ENCODE measurements around the gene RGS16.
A peak's percentile ranks its signal among the peaks of the same experiment; 100 is the strongest.
"Not testable (repeated sequence)": the region's sequence is repeated elsewhere in the genome, so short reads cannot be mapped to it uniquely, and the experiment has no call there.

The RGS16 gene

DNA sequence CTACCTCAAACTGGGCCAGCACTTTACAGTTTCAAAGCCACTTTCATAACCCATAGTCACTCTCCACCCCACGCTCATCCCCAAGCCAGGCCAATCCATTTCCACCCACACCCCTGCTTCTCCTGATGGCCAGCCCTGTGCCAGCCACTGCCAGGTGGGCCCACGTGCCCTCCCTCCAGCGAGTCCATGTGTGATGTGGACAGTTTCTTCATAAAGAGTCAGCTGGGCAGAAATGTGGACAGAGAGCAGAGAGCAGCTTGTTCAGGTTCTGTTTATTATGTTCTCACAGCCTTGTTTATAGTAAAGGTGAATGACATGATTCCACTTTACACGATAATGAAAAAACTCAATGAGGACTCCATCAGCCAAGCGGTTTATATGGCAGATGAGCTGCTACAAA is 37.4 kb upstream of the RGS16 start:
- no peak overlapping the region for H3K4me2 ChIP-seq
- H4K20me1 ChIP-seq: no peaks in the 10 kb centered on the region
- H3K27ac ChIP-seq: no peak overlapping the region
- no peak overlapping the region for H3K9ac ChIP-seq
- H3K4me3 ChIP-seq: no peak overlapping the region
- no peak for TF ChIP-seq Cebpa-rat (IDR thresholded peaks at IDR 0.05)
- no peaks in the 10 kb centered on the region for H3K9me3 ChIP-seq
- H3K4me1 ChIP-seq: peaks cover 26% of the 10 kb centered on the region
- no peaks in the 10 kb centered on the region for H3K27me3 ChIP-seq
- no peaks in the 10 kb centered on the region for H3K36me3 ChIP-seq

DNA sequence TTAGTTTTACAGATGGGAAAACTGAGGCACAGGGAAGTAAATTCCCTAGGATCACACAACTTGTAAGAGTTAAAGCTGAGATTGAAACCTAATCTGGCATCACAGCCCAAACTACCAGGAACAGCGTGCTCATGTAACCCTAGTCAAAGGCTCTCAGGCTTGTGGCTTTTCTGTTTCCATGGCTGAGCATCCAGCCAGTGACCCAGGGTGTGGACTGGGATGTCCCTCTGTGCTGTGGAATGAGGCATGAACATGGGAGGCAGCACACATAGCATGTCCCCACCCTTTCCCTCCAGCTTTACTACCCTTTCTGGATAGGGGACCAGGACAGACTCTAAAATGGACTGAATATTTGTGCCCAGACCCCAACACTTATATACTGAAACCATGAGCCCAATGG is 35.1 kb upstream of the RGS16 start:
- TF ChIP-seq Cebpa-rat (IDR thresholded peaks at IDR 0.05): no peak
- Histone ChIP-seq H3K4me2 (no peak overlapping the region), H4K20me1 (no peaks in the 10 kb centered on the region), H3K27ac (no peak overlapping the region), H3K36me3 (no peaks in the 10 kb centered on the region), H3K9ac (no peak overlapping the region), H3K4me3 (no peak overlapping the region), H3K27me3 (no peaks in the 10 kb centered on the region), H3K4me1 (peaks cover 37% of the 10 kb centered on the region), H3K9me3 (no peaks in the 10 kb centered on the region)

DNA sequence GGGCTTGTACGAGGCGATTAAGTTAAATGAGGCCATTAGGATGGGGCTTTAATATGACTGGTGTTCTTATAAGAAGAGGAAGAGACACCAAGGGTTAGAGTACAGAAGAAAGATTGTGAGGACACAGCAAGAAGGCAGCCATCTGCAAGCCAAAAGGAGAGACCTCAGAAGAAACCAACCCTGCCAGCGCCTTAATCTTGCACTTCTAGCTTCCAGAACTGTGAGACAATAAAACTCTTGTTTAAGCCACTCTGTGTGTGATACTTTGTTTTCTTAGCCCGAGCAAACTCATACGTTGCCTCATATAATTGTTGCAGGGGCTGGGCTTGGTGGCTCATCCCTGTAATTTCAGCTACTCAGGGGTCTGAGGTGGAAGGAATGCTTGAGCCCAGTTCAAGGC is 33.6 kb upstream of the RGS16 start:
- peaks cover 42% of the 10 kb centered on the region for H3K4me1 ChIP-seq
- no peaks in the 10 kb centered on the region for H3K36me3 ChIP-seq
- H3K4me3 ChIP-seq: no peak overlapping the region
- no peaks in the 10 kb centered on the region for H4K20me1 ChIP-seq
- H3K4me2 ChIP-seq: no peak overlapping the region
- H3K9me3 ChIP-seq: no peaks in the 10 kb centered on the region
- no peak overlapping the region for H3K9ac ChIP-seq
- no peak overlapping the region for H3K27ac ChIP-seq
- no peak for TF ChIP-seq Cebpa-rat (IDR thresholded peaks at IDR 0.05)
- H3K27me3 ChIP-seq: no peaks in the 10 kb centered on the region

DNA sequence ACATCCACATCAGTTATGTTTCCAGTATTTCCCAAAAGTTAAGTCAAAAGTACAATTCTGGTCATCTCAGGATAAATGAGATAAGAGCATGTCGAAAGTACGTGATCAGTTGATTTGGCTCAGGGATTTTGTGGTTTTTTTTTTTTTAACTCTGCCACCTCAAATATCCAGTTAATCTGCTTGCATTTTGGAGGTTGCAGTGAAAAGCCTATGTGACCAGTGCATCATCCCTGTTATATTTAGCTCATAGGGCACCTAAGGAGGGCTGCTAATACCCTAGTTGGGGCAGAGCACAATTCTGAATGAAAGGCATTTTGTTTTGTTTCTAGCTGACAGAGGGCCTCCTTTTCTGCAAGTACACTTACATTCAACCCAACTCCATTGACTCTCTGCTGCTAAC is 31.7 kb upstream of the RGS16 start:
- H4K20me1 ChIP-seq: no peaks in the 10 kb centered on the region
- H3K36me3 ChIP-seq: no peaks in the 10 kb centered on the region
- peak overlapping the region; percentile 77 for H3K4me2 ChIP-seq
- TF ChIP-seq Cebpa-rat (IDR thresholded peaks at IDR 0.05): no peak
- no peak overlapping the region for H3K4me3 ChIP-seq
- no peaks in the 10 kb centered on the region for H3K9me3 ChIP-seq
- H3K27me3 ChIP-seq: no peaks in the 10 kb centered on the region
- 0 out of 2 replicates have a peak overlapping the region, but pooled peaks have one; percentile 1 for H3K9ac ChIP-seq
- H3K27ac ChIP-seq: no peak overlapping the region
- peaks cover 57% of the 10 kb centered on the region for H3K4me1 ChIP-seq

DNA sequence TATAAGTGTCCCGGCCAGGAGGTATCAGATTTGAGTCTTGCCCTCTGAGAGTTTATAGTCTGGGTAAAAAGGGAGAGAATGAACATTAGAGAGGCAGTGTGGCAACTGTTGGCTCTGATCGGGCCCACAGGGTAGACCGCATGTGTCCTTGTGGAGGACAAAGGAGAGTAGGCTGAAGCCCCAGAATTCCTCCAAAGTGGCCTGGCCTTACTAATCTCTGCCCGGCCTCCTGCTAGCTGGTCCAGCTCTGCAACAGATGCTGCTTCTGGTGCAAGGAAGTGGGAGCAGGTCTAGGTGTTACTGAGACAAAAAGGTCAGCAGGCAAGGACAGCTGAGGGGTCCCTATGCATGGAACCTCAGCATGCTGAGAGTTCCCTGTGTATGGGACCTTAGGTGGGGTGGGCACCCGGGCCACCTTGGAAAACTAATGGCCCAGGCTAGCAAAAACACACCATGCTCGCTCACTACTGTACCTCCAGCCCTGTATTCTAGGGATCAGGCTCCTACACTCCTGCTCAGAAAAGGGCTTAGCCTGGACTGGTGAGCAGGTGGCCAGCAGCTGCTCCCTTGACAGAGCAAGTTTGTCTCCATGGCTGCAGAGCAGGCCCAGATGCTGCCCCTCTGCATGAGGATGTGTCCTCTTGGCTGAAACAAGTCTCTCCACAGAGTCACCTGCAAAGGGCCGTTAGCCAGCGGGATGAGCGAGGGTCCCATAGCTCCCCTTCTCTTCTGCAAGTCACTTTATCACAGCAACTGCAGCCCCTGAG is 30.3 kb upstream of the RGS16 start:
- Histone ChIP-seq H3K4me3 (no peak overlapping the region), H3K4me1 (peaks cover 70% of the 10 kb centered on the region), H3K9me3 (no peaks in the 10 kb centered on the region), H3K9ac (peak overlapping the region; percentile 65), H3K36me3 (no peaks in the 10 kb centered on the region), H3K27me3 (no peaks in the 10 kb centered on the region), H3K4me2 (peak overlapping the region; percentile 77), H4K20me1 (no peaks in the 10 kb centered on the region), H3K27ac (peak overlapping the region; percentile 78)
- TF ChIP-seq Cebpa-rat (IDR thresholded peaks at IDR 0.05): no peak

DNA sequence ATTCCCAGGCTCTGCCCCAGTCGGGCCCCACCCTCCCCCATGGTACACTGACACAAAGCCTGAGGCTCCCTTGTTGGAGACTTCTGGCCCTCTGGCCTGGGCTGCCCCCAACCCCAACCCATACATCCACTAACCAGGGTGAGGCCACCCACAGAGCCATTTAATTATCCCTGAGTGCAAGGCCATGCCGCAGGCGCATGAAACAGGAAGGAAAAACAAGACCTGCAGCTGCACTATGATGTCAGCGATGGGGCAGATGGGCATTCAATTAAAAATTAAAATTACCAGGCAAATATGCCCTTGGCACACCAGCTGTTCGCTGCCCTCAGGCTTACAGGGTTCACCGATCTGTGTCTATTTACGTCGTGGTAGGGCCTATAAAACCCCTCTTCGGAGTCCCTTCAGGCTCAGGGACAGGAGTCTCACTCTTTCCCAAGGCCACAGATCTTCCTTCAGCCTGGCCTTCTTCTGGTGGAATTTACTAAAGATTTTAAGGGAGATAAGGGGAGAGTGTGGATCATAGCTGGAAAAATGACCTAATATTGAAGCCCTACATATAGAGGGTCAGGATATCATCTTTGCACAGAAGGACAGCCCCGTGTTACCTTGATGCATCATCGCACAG is 29.6 kb upstream of the RGS16 start:
- no peak overlapping the region for H3K4me3 ChIP-seq
- no peaks in the 10 kb centered on the region for H3K9me3 ChIP-seq
- no peak for TF ChIP-seq Cebpa-rat (IDR thresholded peaks at IDR 0.05)
- H3K36me3 ChIP-seq: no peaks in the 10 kb centered on the region
- peak overlapping the region; percentile 78 for H3K27ac ChIP-seq
- H4K20me1 ChIP-seq: no peaks in the 10 kb centered on the region
- H3K27me3 ChIP-seq: no peaks in the 10 kb centered on the region
- H3K4me1 ChIP-seq: peaks cover 78% of the 10 kb centered on the region
- peak overlapping the region; percentile 65 for H3K9ac ChIP-seq
- H3K4me2 ChIP-seq: peak overlapping the region; percentile 77

GRCh38 chr1:182633031-182633430 is 28.8 kb upstream of the RGS16 start:
- Histone ChIP-seq H3K27me3 (no peaks in the 10 kb centered on the region), H3K9me3 (no peaks in the 10 kb centered on the region), H3K9ac (no peak overlapping the region), H4K20me1 (no peaks in the 10 kb centered on the region), H3K4me1 (peaks cover 82% of the 10 kb centered on the region), H3K4me2 (peak overlapping the region; percentile 77), H3K36me3 (no peaks in the 10 kb centered on the region), H3K27ac (peak overlapping the region; percentile 78), H3K4me3 (no peak overlapping the region)
- TF ChIP-seq Cebpa-rat (IDR thresholded peaks at IDR 0.05): no peak

DNA sequence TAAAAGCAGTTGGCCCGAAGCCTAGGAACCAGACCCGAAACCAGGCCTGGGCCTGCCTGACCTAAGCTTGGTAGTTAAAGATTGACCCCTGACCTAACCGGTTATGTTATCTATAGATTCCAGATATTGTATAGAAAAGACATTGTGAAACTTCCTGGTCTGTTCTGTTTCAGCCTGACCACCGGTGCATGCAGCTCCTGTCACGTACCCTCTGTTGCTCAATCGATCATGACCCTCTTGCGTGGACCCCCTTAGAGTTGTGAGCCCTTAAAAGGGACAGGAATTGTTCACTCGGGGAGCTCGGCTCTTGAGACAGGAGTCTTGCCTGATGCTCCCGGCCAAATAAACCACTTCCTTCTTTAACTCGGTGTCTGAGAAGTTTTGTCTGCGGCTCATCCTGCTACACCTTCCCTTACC is 28.3 kb upstream of the RGS16 start:
- peak; percentile 40; the same call in 1 of the 2 replicates for TF ChIP-seq Cebpa-rat (IDR thresholded peaks at IDR 0.05)
- H3K9me3 ChIP-seq, H3K27me3 ChIP-seq, H3K9ac ChIP-seq, H3K4me3 ChIP-seq, H3K36me3 ChIP-seq, H4K20me1 ChIP-seq: not testable (repeated sequence)
- Histone ChIP-seq H3K27ac (peak overlapping the region; percentile 22; the same call in 1 of the 2 replicates), H3K4me1 (peaks cover 82% of the 10 kb centered on the region), H3K4me2 (peak overlapping the region; percentile 77)

GRCh38 chr1:182631954-182632353 is 27.8 kb upstream of the RGS16 start:
- peaks cover 82% of the 10 kb centered on the region for H3K4me1 ChIP-seq
- H3K27me3 ChIP-seq: no peaks in the 10 kb centered on the region
- no peak overlapping the region for H3K9ac ChIP-seq
- H3K27ac ChIP-seq: peak overlapping the region; percentile 22; the same call in 1 of the 2 replicates
- TF ChIP-seq Cebpa-rat (IDR thresholded peaks at IDR 0.05): no peak
- peak overlapping the region; percentile 77 for H3K4me2 ChIP-seq
- no peak overlapping the region for H3K4me3 ChIP-seq
- no peaks in the 10 kb centered on the region for H4K20me1 ChIP-seq
- no peaks in the 10 kb centered on the region for H3K9me3 ChIP-seq
- H3K36me3 ChIP-seq: no peaks in the 10 kb centered on the region

DNA sequence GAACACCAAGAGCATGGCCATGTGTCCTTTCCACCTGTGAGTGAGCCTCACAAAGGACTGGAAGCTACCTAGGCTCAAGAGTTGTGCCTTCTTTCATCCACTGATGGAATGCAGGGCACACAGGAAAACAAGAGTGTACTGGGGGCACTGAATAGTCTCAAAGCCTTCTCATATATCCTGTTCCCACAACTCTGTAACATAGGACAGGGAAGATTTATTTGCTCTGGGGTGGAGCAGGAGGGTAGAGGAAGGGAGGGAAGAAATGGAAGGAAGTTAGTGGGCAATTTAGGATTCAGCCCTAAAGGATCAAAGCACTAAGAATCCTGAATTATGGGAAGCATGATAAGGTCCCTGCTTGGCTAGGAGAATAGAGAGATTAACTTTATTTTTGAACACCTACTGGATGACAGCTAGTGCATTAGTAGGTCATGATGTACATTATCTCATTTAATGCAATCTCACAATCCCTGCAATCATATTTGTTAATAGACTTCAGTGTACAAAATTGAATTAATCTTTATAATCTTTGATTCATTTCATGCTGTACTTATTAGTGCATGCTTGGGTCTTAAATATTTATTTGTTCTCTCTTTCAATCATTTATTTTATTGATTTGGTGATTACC is 27.0 kb upstream of the RGS16 start:
- no peaks in the 10 kb centered on the region for H3K27me3 ChIP-seq
- H3K4me3 ChIP-seq: no peak overlapping the region
- H4K20me1 ChIP-seq: no peaks in the 10 kb centered on the region
- peaks cover 79% of the 10 kb centered on the region for H3K4me1 ChIP-seq
- no peaks in the 10 kb centered on the region for H3K36me3 ChIP-seq
- no peak for TF ChIP-seq Cebpa-rat (IDR thresholded peaks at IDR 0.05)
- peak overlapping the region; percentile 71; the same call in 1 of the 2 replicates for H3K4me2 ChIP-seq
- 0 out of 2 replicates have a peak overlapping the region, but pooled peaks have one; percentile 65 for H3K27ac ChIP-seq
- H3K9ac ChIP-seq: no peak overlapping the region
- no peaks in the 10 kb centered on the region for H3K9me3 ChIP-seq
